HFFc6 (cell line): ENCODE results near the gene CCDC50. TPM values are rescaled to one million over a fixed set of nuclear protein-coding genes. Genes with fewer than 3 reads are reported as not detected.

Experiments used
- DNase-seq: peaks from one replicate; pipeline ENCODE4 v3.0.0-alpha.2; 2018
- H3K27ac Mint-ChIP-seq: 2 replicates; pipeline ENCODE4 v1.8.0; 2020; ENCODE audit warnings: mild to moderate bottlenecking, mixed read lengths
- H3K27me3 Mint-ChIP-seq: 2 replicates; pipeline ENCODE4 v1.8.0; 2021; ENCODE audit warnings: mild to moderate bottlenecking, moderate library complexity, mixed read lengths; ENCODE audit not compliant: insufficient read depth
- H3K36me3 Mint-ChIP-seq: 2 replicates; pipeline ENCODE4 v1.8.0; 2021; ENCODE audit warnings: low read depth, mixed read lengths
- H3K4me1 Mint-ChIP-seq: 2 replicates; pipeline ENCODE4 v1.8.0; 2020; ENCODE audit warnings: low read depth, mixed read lengths
- H3K4me3 Mint-ChIP-seq: 2 replicates; pipeline ENCODE4 v1.8.0; 2020; ENCODE audit warnings: mild to moderate bottlenecking, moderate library complexity, mixed read lengths
- H3K9me3 Mint-ChIP-seq: 2 replicates; pipeline ENCODE4 v1.8.0; 2020; ENCODE audit warnings: mild to moderate bottlenecking, mixed read lengths
- total RNA-seq, 6 experiments: library from RNA; stranded (reverse); fragmentation: NEBNext Ultra II Directional; extraction: Animal tissue kit (Norgen Biotek cat#: 25700); gene quantifications; 2 replicates in 1 of 6; 3 replicates in 5 of 6; pipeline ENCODE4 v1.2.3, GENCODE V29; 2021
- TF ChIP-seq, protein P1 (sequence below): fragments of 200-600 bp; sonication (generic); IDR thresholded peaks from 2 replicates; pipeline ENCODE4 v1.5.0; 2021; ENCODE audit warnings: antibody characterized with exemption, mild to moderate bottlenecking

CCDC50 gene
- total RNA-seq, 6 experiments from 2014 or later = 94.1 to 129 (median 121) TPM

DNA sequence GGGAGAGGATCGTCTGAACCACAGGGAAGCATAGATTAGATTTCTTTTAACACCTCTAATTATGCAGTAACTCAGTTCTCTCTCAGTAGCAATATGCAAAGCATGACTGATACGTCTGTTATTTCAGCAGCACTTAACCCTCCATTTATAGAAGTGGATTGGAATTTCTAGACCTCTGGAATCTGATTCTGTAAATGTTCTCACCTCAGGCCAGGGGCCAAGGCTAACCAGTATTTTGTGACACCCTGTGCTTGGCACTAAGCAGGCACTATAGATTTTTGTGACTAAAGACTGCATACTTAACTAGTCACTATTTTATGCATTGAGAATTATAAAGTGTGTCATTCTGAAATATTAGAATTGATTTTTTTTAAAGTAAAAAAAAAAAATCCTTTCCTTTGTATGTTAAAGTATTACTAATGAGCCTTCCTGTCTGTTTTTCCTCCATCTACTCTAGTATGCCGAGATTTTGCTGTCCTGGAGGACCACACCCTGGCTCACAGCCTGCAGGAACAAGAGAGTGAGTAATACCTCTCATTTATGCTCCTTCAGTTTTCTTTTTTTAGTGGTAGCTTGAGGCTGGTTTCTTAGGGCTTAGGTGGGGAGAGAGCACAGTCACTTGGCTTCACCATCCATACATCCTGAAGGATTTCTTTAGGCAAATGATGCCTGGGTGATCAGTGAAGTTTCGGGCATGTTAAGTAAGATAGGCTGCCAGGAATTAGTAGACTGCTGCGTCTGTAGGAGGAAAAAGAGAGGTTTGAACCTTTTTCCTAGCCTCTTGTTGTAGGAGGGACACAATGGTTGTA is 27.6 kb downstream of the CCDC50 start:
- Mint-ChIP-seq H3K36me3 (peaks cover 37% of the 10 kb centered on the region), H3K4me3 (peak overlapping the region; percentile 74), H3K9me3 (no peaks in the 10 kb centered on the region), H3K27me3 (peaks cover 2% of the 10 kb centered on the region; the same call in 1 of the 2 replicates), H3K4me1 (peaks cover 61% of the 10 kb centered on the region), H3K27ac (peak overlapping the region; percentile 88)
- TF ChIP-seq, protein P1, sequence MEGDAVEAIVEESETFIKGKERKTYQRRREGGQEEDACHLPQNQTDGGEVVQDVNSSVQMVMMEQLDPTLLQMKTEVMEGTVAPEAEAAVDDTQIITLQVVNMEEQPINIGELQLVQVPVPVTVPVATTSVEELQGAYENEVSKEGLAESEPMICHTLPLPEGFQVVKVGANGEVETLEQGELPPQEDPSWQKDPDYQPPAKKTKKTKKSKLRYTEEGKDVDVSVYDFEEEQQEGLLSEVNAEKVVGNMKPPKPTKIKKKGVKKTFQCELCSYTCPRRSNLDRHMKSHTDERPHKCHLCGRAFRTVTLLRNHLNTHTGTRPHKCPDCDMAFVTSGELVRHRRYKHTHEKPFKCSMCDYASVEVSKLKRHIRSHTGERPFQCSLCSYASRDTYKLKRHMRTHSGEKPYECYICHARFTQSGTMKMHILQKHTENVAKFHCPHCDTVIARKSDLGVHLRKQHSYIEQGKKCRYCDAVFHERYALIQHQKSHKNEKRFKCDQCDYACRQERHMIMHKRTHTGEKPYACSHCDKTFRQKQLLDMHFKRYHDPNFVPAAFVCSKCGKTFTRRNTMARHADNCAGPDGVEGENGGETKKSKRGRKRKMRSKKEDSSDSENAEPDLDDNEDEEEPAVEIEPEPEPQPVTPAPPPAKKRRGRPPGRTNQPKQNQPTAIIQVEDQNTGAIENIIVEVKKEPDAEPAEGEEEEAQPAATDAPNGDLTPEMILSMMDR = no peak
- peak; percentile 73 for DNase-seq

DNA sequence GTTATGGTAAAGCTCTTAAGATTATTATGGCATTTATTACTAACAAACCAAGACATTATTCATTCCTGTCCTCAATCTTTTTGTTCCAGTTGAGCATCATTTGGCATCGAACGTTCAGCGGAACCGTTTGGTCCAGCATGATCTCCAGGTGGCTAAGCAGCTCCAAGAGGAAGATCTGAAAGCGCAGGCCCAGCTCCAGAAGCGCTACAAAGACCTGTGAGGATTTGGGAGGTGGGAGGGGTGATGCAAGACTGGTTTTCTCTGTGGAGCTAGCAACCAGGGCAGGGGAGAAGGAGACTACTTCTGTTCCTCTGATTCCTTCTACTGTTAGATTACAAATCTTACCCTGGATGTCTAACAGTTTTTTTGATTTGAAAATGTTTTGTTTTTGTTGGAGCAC is 28.7 kb downstream of the CCDC50 start:
- H3K9me3 Mint-ChIP-seq = no peaks in the 10 kb centered on the region
- peaks cover 2% of the 10 kb centered on the region; the same call in 1 of the 2 replicates for H3K27me3 Mint-ChIP-seq
- no peak for DNase-seq
- H3K4me3 Mint-ChIP-seq = no peak overlapping the region
- peaks cover 69% of the 10 kb centered on the region for H3K4me1 Mint-ChIP-seq
- H3K27ac Mint-ChIP-seq = peak overlapping the region; percentile 88
- H3K36me3 Mint-ChIP-seq = peaks cover 47% of the 10 kb centered on the region
- TF ChIP-seq, protein P1 = no peak

DNA sequence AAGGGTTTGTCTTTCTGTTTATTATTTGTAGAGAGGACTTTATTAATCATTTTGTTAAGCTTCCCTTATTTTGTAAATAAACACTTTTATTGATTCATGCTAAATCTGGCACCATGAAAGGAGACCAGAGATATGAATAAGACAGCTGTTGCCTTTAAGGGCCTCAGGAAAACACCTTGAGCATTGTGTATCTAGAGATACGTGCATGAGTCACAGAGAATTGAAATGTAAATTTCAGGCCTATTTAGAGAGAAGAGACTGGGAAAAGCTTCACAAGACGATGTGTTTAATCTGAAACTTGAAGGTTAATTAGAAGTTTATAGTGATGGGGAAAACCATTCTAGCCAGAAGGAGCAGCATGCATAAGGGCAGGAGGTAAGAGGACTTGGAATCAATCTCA is 29.7 kb downstream of the CCDC50 start:
- Mint-ChIP-seq H3K4me3 (no peak overlapping the region), H3K27ac (peak overlapping the region; percentile 59), H3K9me3 (no peaks in the 10 kb centered on the region), H3K4me1 (peaks cover 69% of the 10 kb centered on the region), H3K27me3 (peaks cover 2% of the 10 kb centered on the region), H3K36me3 (peaks cover 56% of the 10 kb centered on the region)
- no peak for DNase-seq
- TF ChIP-seq, protein P1 = no peak

DNA sequence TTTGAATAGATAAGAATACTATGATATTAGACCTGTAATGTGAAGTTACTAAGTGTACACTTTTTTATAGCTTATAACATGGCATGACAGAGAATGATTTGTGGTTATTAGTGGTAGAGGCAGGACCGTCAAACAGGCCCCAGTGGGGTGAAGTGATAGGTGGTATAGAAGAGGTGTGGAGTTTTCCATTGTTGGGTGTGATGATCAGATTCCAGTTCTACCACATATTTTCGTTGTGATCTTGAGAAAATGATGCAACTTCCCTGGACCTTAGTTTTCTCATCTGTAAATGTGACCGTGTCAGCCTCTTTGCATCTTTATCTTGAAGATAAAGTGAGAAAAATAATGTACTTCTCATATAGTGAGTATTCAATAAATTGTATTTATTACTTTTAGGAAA is 31.4 kb downstream of the CCDC50 start:
- H3K4me3 Mint-ChIP-seq = no peak overlapping the region
- no peak for DNase-seq

DNA sequence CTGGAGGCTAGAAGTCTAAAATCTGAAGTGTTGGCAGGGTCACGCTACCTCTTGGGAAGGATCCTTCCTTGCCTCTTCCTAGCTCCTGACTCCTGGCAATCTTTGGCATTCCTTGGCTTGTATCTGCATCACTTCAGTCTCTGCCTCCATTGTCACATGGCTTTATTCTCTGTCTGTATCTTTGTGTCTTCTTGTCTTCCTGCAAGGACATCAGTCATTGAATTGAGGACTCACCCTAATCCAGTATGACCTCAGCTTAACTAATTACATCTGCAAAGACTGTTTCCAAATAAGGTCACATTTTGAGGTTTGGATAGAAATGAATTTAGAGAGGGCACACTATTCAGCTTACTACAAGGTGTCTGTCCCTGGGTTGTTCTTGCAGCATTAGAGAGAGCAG is 32.3 kb downstream of the CCDC50 start:
- TF ChIP-seq, protein P1 = no peak
- Mint-ChIP-seq H3K36me3 (peaks cover 66% of the 10 kb centered on the region), H3K4me1 (peaks cover 76% of the 10 kb centered on the region), H3K27ac (0 out of 2 replicates have a peak overlapping the region, but pooled peaks have one; percentile 0), H3K9me3 (no peaks in the 10 kb centered on the region), H3K27me3 (peaks cover 2% of the 10 kb centered on the region), H3K4me3 (no peak overlapping the region)
- no peak for DNase-seq

More for the DNA sequence above, 31.4 kb downstream of the CCDC50 start:
- TF ChIP-seq, protein P1 = no peak
- Mint-ChIP-seq H3K27ac (no peak overlapping the region), H3K36me3 (peaks cover 66% of the 10 kb centered on the region), H3K9me3 (no peaks in the 10 kb centered on the region), H3K4me1 (peaks cover 76% of the 10 kb centered on the region), H3K27me3 (peaks cover 2% of the 10 kb centered on the region)
